Hematopoietic multipotent progenitor cell (in vitro differentiated cells): ENCODE measurements around the gene PANK1. TPM values are rescaled to one million over a fixed set of nuclear protein-coding genes. Genes with fewer than 3 reads are reported as not detected.
A peak's percentile ranks its signal among the peaks of the same experiment; 100 is the strongest.
"Not testable (repeated sequence)": the region's sequence is repeated elsewhere in the genome, so short reads cannot be mapped to it uniquely, and the experiment has no call there.

ENCODE experiments used
- DNase-seq, 3 donors: peaks; one replicate each; pipeline ENCODE4 v3.0.0-alpha.2; 2011 to 2015; ENCODE audit warnings: low read depth in 2 of 3, low spot score in 2 of 3
- total RNA-seq: library from RNA; depleted of rRNA; stranded (reverse); fragments of >200 nt; gene quantifications from one replicate; pipeline ENCODE4 v1.2.3, GENCODE V29; 2012

PANK1 gene
- total RNA-seq, 1 donor = 3.8 TPM

GRCh38 chr10:89576022-89576421, 69.0 kb downstream of the PANK1 start:
- DNase-seq = no peak

- DNase-seq = no peak
Measured at GRCh38 chr10:89575031-89575430, 70.0 kb downstream of the PANK1 start.

DNA sequence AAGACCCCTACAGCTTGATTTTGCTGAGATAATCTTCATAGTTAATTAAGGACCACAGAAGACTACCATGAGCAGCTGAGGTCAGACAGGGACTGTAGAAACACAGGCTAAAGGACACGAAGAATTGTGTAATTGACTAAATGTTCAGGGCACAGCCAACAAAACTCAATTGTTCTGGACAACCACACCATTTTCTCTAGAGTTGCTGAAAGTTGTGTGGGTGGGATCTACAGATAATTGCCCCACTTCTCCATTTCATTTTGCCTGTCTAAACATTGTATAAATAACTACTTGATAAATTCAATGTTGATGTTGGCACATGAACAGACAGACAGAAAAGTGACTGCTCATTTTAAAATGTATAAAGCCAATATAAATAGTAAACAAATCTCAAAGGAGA, 70.7 kb downstream of the PANK1 start:
- no peak for DNase-seq

- no peak for DNase-seq
Measured at GRCh38 chr10:89567576-89568245, 77.3 kb downstream of the PANK1 start.

DNA sequence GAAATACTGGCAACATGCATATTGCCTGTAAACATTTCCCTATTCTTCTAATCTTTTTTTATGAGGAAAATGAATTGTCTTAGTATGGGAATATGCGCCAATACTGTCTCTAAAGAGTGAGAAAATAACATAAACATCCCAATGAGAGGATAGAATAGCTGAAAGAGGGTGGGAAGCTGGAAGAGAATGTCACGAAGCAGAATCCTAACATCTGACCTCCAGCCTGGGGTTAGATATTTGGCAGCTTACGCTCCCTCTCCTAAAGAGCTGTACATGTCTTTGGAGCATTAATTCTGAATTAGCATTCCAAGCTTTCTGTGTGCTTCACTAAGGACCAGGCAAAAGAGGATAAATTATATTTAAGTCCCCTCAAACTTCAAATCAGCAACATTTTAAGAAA, 78.0 kb downstream of the PANK1 start:
- no peak for DNase-seq

DNA sequence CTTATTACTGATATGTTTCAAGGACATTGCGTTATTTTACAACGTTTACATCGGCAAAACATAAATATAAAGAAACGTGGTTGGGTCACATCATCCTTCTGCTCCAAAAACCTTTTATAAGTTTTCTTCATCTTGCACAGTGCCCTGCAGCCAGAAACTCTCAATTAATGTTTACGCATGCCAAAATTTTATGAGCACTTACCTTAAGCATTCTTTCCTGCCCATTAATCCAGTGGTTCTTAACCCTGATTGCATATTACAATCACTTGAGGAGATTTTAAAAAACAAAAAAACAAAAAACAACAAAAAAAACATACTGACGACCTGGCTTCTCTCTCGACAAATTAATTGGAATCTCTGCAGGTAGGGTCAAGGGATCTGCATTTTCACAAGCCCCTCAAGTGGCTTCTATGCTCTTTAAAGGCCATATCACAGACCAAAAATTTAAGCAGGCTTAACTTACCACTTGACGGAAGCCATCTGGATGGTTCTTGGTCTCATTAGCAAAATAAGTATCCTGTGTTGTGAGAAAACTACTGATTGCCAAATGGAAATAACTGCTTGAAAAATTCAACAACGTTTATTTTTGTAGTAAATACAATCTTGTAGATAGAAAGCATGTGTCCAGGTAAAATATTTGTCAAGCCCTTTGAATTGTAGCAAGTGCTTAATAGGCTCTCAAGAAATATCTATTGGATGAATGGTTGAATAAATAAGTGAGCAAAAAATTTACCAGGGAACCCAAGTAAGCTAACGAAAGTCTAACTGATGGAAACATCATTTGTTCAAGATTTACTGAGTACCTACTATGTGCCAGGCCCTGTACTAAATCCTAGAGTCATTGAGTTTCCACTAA, 78.7 kb downstream of the PANK1 start:
- no peak for DNase-seq

GRCh38 chr10:89565180-89565579, 79.9 kb downstream of the PANK1 start:
- no peak for DNase-seq

DNA sequence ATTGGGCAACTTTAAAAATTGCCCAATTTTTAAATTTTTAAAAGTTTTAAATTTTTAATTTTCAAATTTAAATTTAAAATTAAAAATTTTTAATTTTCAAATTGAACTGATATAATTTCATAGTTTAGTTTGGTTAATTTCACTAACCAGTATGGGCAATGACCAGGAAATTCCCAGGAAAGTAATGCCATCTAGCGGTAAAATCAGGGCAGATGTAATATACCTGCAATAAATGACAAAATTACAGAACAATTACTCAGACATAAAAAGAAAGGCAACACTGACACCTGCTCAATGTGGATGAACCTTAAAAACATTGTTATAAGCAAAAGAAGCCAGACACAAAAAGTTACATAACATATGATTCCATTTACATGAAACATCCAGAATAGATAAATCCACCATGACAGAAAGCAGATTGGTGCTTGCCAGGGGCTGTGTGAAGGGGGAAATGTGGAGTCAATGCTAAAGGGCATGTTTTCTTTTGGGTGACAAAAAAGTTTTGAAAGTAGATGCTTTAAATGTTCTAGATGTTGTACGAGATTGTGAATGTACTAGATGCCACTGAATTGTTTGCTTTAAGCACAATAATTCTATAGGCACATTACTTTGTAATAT, 81.1 kb downstream of the PANK1 start:
- peak; percentile 6 to 59 (median 33) for DNase-seq

DNA sequence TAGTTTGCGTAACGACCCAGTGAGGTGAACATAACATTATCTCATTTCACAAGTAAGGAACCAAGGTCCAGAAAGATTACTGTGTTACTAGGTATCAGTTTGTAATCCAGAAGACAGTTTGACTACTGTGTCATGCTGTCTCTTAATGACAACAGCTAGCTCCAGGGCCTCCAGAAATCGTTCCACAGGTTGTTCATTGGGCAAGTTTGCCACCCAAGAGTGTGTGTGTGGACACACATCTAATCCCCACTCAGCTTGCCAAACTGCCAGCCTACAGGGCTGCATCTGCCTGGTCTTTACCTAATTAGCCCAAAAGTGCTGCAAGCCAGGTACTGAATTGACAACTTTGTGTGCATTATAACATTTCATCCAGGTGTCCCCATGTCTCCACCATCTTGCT, 81.7 kb downstream of the PANK1 start:
- no peak for DNase-seq

DNA sequence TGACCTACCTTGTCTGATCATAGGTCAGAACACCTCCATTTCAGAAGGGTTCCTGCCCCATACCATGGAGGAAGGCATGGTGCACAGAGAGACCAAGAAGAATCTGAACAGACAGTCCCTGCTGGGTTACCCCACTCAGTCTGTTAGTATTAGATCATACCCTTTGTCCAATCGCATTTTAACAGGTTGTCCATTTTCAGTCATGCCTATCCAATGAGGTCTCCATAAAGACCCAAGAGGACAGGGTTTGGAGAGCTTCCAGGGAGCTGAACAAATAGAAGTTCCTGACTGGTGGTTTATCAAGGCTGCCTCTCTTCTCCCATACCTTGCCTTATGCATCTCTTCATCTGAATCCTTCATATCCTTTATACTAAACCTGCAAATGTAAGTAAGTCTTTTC, 88.4 kb downstream of the PANK1 start:
- DNase-seq = no peak

DNA sequence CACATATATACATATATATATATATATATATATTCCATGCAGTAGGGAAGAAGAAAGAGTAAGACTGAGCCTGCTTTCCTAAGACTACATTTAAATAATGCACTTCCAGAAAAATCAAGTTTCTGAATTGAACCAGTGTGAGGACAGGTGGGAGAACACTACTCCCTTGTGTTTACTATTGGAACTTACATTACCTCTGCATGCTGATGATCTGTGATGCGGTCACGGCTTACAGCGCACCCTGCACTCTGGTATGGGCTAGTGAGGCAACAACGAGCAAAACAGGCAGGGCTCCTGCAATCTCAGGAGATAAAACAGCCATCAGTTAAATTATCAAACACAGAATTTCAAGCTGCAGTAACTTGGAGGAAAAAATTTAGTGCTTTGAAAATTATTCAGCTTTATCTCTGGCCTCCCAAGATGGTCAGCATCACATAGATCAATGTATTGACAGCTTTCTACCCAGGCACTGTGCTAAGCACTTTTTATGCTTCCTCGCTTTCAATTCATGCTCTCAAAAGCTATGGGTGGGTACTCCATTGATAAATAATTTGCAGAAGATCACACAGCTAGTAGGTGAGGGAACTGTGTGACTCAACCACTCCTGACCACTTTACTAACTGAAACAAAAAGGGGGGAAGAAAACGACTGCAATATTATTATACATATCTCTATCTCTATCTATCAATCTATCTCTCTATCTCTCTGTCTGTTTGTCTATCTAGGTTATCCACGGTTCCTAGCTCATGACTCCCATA, 89.2 kb downstream of the PANK1 start:
- no peak for DNase-seq

GRCh38 chr10:89554433-89554832, 90.6 kb downstream of the PANK1 start:
- no peak for DNase-seq

GRCh38 chr10:89553064-89553734, 91.8 kb downstream of the PANK1 start:
- no peak for DNase-seq

DNA sequence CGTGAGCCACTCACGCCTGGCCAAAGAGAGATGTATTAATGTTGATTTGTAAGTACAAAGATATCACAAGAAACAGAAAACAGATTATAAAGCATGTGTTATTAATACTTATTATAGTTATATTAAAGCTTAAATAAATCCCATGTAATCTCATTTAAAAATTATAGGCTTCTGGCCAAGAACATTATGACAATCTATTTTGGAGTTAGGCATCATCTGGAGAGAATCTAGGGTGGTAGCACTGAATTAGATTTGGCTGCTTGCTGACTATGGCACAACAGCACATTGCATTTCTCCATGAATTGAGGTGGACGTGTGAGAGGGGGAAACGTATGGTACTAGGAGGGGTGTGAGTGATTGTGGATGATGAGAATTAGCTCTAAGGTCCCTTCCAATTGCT, 92.8 kb downstream of the PANK1 start:
- no peak for DNase-seq

- DNase-seq = no peak
Measured at GRCh38 chr10:89550509-89550908, 94.5 kb downstream of the PANK1 start.

- DNase-seq = no peak
Measured at GRCh38 chr10:89549510-89549909, 95.5 kb downstream of the PANK1 start.

DNA sequence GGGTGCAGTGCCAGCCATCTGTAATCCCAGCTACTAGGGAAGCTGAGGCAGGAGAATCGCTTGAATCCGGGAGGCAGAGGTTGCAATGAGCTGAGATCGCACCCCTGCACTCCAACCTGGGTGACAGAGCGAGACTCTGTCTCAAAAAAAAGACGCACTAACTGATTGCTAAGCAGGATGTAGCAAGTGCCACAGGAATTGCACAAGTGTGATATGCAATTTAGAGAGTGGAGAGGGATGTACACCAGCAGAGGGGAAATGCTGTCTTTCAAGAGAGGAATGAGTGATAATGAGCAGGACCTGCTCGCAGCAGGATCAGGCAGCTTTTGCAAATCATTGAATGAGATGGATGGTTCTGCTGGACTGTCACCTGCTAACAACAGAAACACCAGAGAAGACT, 96.4 kb downstream of the PANK1 start:
- DNase-seq = no peak

DNA sequence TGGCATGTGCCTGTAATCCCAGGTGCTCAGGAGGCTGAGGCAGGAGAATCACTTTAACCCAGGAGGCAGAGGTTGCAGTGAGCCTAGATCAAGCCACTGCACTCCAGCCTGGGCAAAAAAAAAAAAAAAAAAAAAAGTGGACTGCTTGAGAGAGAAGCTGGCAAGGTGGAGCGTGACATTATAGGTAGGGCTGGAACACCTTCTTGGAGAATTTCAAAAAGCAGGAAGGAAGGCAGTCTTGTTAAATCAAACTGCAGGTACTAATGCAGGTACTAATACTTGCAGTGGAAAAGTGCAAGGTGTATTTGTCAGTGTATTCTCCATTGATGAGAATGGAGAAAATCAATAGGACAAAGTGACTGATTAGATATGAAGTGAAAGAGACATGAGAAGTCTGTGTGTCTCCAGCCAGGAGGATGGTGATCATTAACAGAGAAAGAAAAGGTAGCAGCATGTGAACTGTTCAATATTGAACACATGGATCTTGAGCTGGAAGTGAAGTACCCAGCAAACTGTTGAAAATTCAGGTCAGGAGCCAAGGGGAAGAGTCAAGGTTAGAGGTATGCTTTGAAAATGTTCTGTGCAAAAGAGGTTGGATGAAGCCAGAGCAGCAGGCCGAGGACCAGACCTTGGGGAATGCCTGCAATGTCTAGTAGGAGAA, 97.1 kb downstream of the PANK1 start:
- no peak for DNase-seq

DNA sequence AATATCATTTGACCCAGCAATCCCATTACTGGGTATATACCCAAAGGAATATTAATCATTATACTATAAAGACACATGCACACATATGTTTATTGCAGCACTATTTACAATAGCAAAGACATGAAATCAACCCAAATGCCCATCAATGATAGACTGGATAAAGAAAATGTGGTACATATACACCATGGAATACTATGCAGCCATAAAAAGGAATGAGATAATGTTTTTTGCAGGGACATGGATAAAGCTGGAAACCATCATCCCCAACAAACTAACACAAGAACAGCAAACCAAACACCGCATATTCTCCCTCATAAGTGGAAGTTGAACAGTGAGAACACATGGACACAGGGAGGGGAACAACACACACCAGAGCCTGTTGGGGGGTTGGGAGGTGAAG, 98.4 kb downstream of the PANK1 start:
- not testable (repeated sequence) for DNase-seq

DNA sequence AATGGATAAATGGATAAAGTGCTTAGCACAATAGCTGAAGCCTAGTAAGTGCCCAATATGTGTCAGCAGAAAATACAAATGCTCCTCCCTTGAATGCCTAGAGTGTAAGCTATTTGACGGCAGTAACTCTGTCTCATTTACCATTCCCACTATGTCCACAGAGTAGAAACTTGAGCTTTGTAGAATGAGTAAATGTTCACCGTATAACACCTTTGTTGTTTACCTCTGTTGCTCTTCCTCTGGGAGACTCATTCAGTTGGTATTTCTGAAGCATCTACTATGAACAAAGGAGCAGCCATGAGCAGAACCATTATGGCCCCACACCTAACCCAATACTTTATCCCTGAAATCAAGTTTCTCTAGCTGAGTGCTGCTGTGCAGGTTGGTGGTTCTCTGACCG, 101.2 kb downstream of the PANK1 start:
- DNase-seq = no peak
